ENCODE measurements around the gene VAMP2. TPM values are rescaled to one million over a fixed set of nuclear protein-coding genes. Genes with fewer than 3 reads are reported as not detected.

Gene VAMP2
- total RNA-seq, 4 donors from 2014 or later, result 16.8 to 42.1 (median 21.2) TPM

GRCh38 chr17:8123695-8124349 lies 38.9 kb downstream of the VAMP2 start, which contains the start of gene HES7:
TSS of gene HES7 (minus strand) at chr17:8124106. CDS start at chr17:8124084, 22 bp downstream.
- ATAC-seq (ENCODE audit: low FRiP score) (no peak), DNase-seq (ENCODE audit: low spot score) (no peak)
- no peak for TF ChIP-seq CTCF (IDR thresholded peaks at IDR 0.05)

GRCh38 chr17:8122924-8123694 lies 39.6 kb downstream of the VAMP2 start:
- ATAC-seq (ENCODE audit: low FRiP score), result no peak
- DNase-seq (ENCODE audit: low spot score), result no peak
- no peak for TF ChIP-seq CTCF (IDR thresholded peaks at IDR 0.05)

GRCh38 chr17:8122422-8122923 lies 40.3 kb downstream of the VAMP2 start:
- no peak for TF ChIP-seq CTCF (IDR thresholded peaks at IDR 0.05)
- ATAC-seq (ENCODE audit: low FRiP score), result no peak
- DNase-seq (ENCODE audit: low spot score), result no peak

- TF ChIP-seq CTCF (IDR thresholded peaks at IDR 0.05), result no peak
- DNase-seq (ENCODE audit: low spot score), result no peak
- no peak for ATAC-seq (ENCODE audit: low FRiP score)
Observed at GRCh38 chr17:8121681-8122421, 40.9 kb downstream of the VAMP2 start.

GRCh38 chr17:8121407-8121680 lies 41.4 kb downstream of the VAMP2 start:
- TF ChIP-seq CTCF (IDR thresholded peaks at IDR 0.05), result no peak
- no peak for ATAC-seq (ENCODE audit: low FRiP score)
- DNase-seq (ENCODE audit: low spot score), result no peak

- TF ChIP-seq CTCF (IDR thresholded peaks at IDR 0.05), result no peak
- no peak for DNase-seq (ENCODE audit: low spot score)
- no peak for ATAC-seq (ENCODE audit: low FRiP score)
Observed at GRCh38 chr17:8120520-8121406, 42.0 kb downstream of the VAMP2 start.

Measured in omental fat pad (tissue), 4 donors.